ENCODE results near the gene HBM. TPM values are rescaled to one million over a fixed set of nuclear protein-coding genes. Genes with fewer than 3 reads are reported as not detected.
"Not testable (repeated sequence)": the region's sequence is repeated elsewhere in the genome, so short reads cannot be mapped to it uniquely, and the experiment has no call there.

HBM gene
- total and polyA plus RNA-seq, 10 of the 15 experiments (the other 5 are each of a cell fraction or from before 2014, with no cell fraction given): 0.23 TPM; not detected in 9

GRCh38 chr16:122361-122760 is 43.4 kb upstream of the HBM start:
- H3K79me2 ChIP-seq (ENCODE audit: control insufficient read depth, insufficient read depth, low read length): no peaks in the 10 kb centered on the region
- FAIRE-seq: no peak
- RAD21 ChIA-PET (ENCODE audit: unreplicated experiment): no interaction called here
- no peak overlapping the region for H2AFZ ChIP-seq (ENCODE audit: control insufficient read depth, low read depth, low read length)
- WGBS (ENCODE audit: insufficient coverage, insufficient replicate concordance, low lambda C conversion rate, missing lambda C conversion rate): 100% methylated on average over 1 of the region's 1 CpG
- no peak overlapping the region for H3K4me2 ChIP-seq (ENCODE audit: control insufficient read depth, insufficient read depth)
- H3K27me3 ChIP-seq (replicated peaks in 1 of 2; ENCODE audit: control insufficient read depth in 2 of 2, insufficient read depth in 2 of 2, low read length in 1 of 2): no peaks in the 10 kb centered on the region
- TF ChIP-seq NR2C1 (IDR thresholded peaks at IDR 0.05) (no peak), TCF3 (IDR thresholded peaks at IDR 0.05; ENCODE audit: borderline replicate concordance, insufficient read depth, low read depth, low read length) (no peak), IKZF2 (IDR thresholded peaks at IDR 0.05) (no peak), TCF12 (IDR thresholded peaks at IDR 0.05; ENCODE audit: low read depth, low read length) (no peak), IKZF1 (conservative IDR thresholded peaks at IDR 0.05) (no peak), ESRRA (IDR thresholded peaks at IDR 0.05; ENCODE audit: low read length) (no peak), YBX1 (IDR thresholded peaks at IDR 0.05) (no peak), KAT2A (conservative IDR thresholded peaks at IDR 0.05; ENCODE audit: control insufficient read depth, low read depth, low read length) (no peak), NRF1 (conservative IDR thresholded peaks at IDR 0.05; ENCODE audit: low read depth, low read length) (no peak), REST (IDR thresholded peaks at IDR 0.05; ENCODE audit: low read depth, low read length) (no peak), NFYA (IDR thresholded peaks at IDR 0.05; ENCODE audit: borderline replicate concordance, low read depth, low read length) (no peak), EED (IDR thresholded peaks at IDR 0.05; ENCODE audit: low read depth) (no peak), ZNF207 (IDR thresholded peaks at IDR 0.05; ENCODE audit: borderline replicate concordance) (no peak)
- no peak for DNase-seq (ENCODE audit: low read depth, low spot score)
- in situ Hi-C loops (cut with MboI) (no loop called here), intact Hi-C loops (cut with micrococcal nuclease; ENCODE audit: unreplicated experiment) (no loop called here)
- no peaks in the 10 kb centered on the region for H4K20me1 ChIP-seq (ENCODE audit: control insufficient read depth, insufficient read depth)
- SMC1A ChIA-PET (ENCODE audit: uncharacterized antibody, unreplicated experiment): no interaction called here
- H3K36me3 ChIP-seq (ENCODE audit: control insufficient read depth in 2 of 2, insufficient read depth in 2 of 2, low read length in 1 of 2): peaks cover 2 to 5% of the 10 kb centered on the region in 2 experiments; a peak in 3 of 4 replicates
- no peak overlapping the region for H3K27ac ChIP-seq (ENCODE audit: control insufficient read depth, insufficient read depth)
- CTCF ChIA-PET: no interaction called here
- no peaks in the 10 kb centered on the region for H3K4me1 ChIP-seq (ENCODE audit: control insufficient read depth, insufficient read depth, low read length)
- no peaks in the 10 kb centered on the region for H3K9me3 ChIP-seq (replicated peaks; ENCODE audit: control insufficient read depth, insufficient read depth, low read length)
- no TSS peak for BruUV-seq (replicated peaks)
- no peak overlapping the region for H3K9ac ChIP-seq (ENCODE audit: control insufficient read depth, insufficient read depth, low read length)
- POLR2A ChIA-PET: no interaction called here
- no peak for ATAC-seq
- no peak overlapping the region for H3K4me3 ChIP-seq

- H2AFZ ChIP-seq (ENCODE audit: control insufficient read depth, low read depth, low read length); H3K27ac ChIP-seq (ENCODE audit: control insufficient read depth, insufficient read depth); in situ Hi-C loops (cut with MboI); H3K36me3 ChIP-seq (ENCODE audit: control insufficient read depth in 2 of 2, insufficient read depth in 2 of 2, low read length in 1 of 2); SMC1A ChIA-PET (ENCODE audit: uncharacterized antibody, unreplicated experiment); RAD21 ChIA-PET (ENCODE audit: unreplicated experiment); H3K4me3 ChIP-seq; H3K4me2 ChIP-seq (ENCODE audit: control insufficient read depth, insufficient read depth); H3K27me3 ChIP-seq (replicated peaks in 1 of 2; ENCODE audit: control insufficient read depth in 2 of 2, insufficient read depth in 2 of 2, low read length in 1 of 2); CTCF ChIA-PET; H3K9me3 ChIP-seq (replicated peaks; ENCODE audit: control insufficient read depth, insufficient read depth, low read length); H4K20me1 ChIP-seq (ENCODE audit: control insufficient read depth, insufficient read depth); H3K4me1 ChIP-seq (ENCODE audit: control insufficient read depth, insufficient read depth, low read length); POLR2A ChIA-PET; BruUV-seq (replicated peaks); intact Hi-C loops (cut with micrococcal nuclease; ENCODE audit: unreplicated experiment); FAIRE-seq; ATAC-seq; H3K79me2 ChIP-seq (ENCODE audit: control insufficient read depth, insufficient read depth, low read length); H3K9ac ChIP-seq (ENCODE audit: control insufficient read depth, insufficient read depth, low read length); DNase-seq (ENCODE audit: low read depth, low spot score): not testable (repeated sequence)
- WGBS (ENCODE audit: insufficient coverage, insufficient replicate concordance, low lambda C conversion rate, missing lambda C conversion rate): 91% methylated on average over 17 of the region's 19 CpGs
These were observed 42.0 kb upstream of the HBM start for GRCh38 chr16:123558-124350.

Data from GM12878 (cell line).